Lung (tissue), 12 donors: ENCODE measurements around the gene FAM98B. TPM values are rescaled to one million over a fixed set of nuclear protein-coding genes. Genes with fewer than 3 reads are reported as not detected.

Source experiments
- ATAC-seq: fragments of 200-7000 bp; cut with Tn5 transposase; one replicate; pipeline ENCODE4 v1.9.1; 2020; ENCODE audit warnings: moderate number of reproducible peaks; ENCODE audit not compliant: insufficient read depth, low FRiP score
- DNase-seq, 3 donors: peaks; one replicate each; pipeline ENCODE4 v3.0.0-alpha.2; 2013 to 2017
- H3K27ac ChIP-seq, 2 donors: one replicate each; pipeline ENCODE4 v1.5.1; 2013; ENCODE audit warnings: mild to moderate bottlenecking in 2 of 2, moderate library complexity in 2 of 2, control low read depth in 1 of 2, inconsistent platforms in 1 of 2, low read depth in 1 of 2, low read length in 1 of 2
- H3K27me3 ChIP-seq, 3 donors: one replicate each; pipeline ENCODE4 v1.5.1; 2013; ENCODE audit warnings: low read length in 2 of 3; ENCODE audit not compliant: control insufficient read depth in 3 of 3, insufficient read depth in 3 of 3
- H3K36me3 ChIP-seq, 4 donors: one replicate each; pipeline ENCODE4 v1.5.1; 2013; ENCODE audit warnings: low read length in 4 of 4, mild to moderate bottlenecking in 1 of 4, moderate library complexity in 1 of 4; ENCODE audit not compliant: control insufficient read depth in 4 of 4, insufficient read depth in 4 of 4
- H3K4me1 ChIP-seq, 5 donors: one replicate each; pipeline ENCODE4 v1.5.1; 2013; ENCODE audit warnings: low read length in 5 of 5, mild to moderate bottlenecking in 2 of 5, moderate library complexity in 1 of 5; ENCODE audit not compliant: control insufficient read depth in 5 of 5, insufficient read depth in 5 of 5
- H3K4me3 ChIP-seq: one replicate; pipeline ENCODE4 v1.5.1; 2013; ENCODE audit warnings: mild to moderate bottlenecking, control low read depth, moderate library complexity
- H3K9ac ChIP-seq, 2 donors: one replicate each; pipeline ENCODE4 v1.5.1; 2013; ENCODE audit warnings: low read length in 2 of 2, control low read depth in 1 of 2; ENCODE audit not compliant: insufficient read depth in 1 of 2
- H3K9me3 ChIP-seq, 4 donors: one replicate each; pipeline ENCODE4 v1.5.1; 2013; ENCODE audit warnings: low read length in 3 of 4, mild to moderate bottlenecking in 1 of 4, moderate library complexity in 1 of 4; ENCODE audit not compliant: control insufficient read depth in 4 of 4, insufficient read depth in 3 of 4
- WGBS, 2 donors: extraction: QIAGEN DNeasy Blood & Tissue Kit; methylation state at CpG; one replicate each; pipeline ENCODE4 v1.1.7; 2013; 5-methylcytosine and 5-hydroxymethylcytosine counted together
- polyA plus RNA-seq, 2 donors: library from polyadenylated mRNA; stranded (reverse); fragments of 200-250 nt; gene quantifications; one replicate each; pipeline ENCODE4 v1.2.1, GENCODE V29; 2013
- total RNA-seq, 2 donors: library from RNA; depleted of rRNA in 1 of 2; stranded (reverse); fragments of >200 nt in 1 of 2; gene quantifications; one replicate each; pipeline ENCODE4 v1.2.1, GENCODE V29; 2014 to 2021
- TF ChIP-seq, protein P1 (sequence below): IDR thresholded peaks from 2 replicates; pipeline ENCODE4 v1.5.1; 2012; ENCODE audit warnings: mild to moderate bottlenecking; ENCODE audit errors: control extremely low read depth, extremely low read depth
- donor health status: control.
- donor health status: control.
- donor health status: Bipolar disorder and iron deficiency.
- donor health status: healthy.
- donor health status: DM: yes; HTN: yes; CAD: no.

Gene FAM98B
- total and polyA plus RNA-seq, 4 donors: 6.9 to 30.3 (median 9.1) TPM

DNA sequence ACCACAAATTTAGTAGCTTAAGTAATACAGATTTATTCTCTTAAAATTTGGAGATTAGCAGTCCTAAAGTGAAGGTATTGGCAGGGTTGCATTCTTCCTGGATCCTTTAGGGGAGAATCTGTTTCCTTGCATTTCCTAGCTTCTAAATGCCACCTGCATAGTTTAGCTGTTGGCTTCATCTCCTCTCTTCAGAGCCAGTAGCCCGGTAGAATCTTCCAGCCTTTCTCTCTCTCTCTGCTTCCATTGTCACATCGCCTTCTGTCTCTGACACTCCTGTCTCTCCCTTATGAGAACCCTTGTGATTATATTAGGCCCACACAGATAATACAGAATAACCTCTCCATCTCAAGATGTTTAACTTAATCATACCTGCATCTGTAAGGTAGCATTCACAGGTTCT lies 21.4 kb downstream of the FAM98B start:
- Histone ChIP-seq H3K27me3 (no peaks in the 10 kb centered on the region), H3K9me3 (no peaks in the 10 kb centered on the region), H3K9ac (no peak overlapping the region), H3K4me1 (no peaks in the 10 kb centered on the region), H3K4me3 (no peak overlapping the region), H3K36me3 (peaks cover 4 to 26% (median 17%) of the 10 kb centered on the region in 4 donors), H3K27ac (no peak overlapping the region)
- WGBS, 2 donors: 96 to 100% methylated on average over 2 of the region's 2 CpGs
- DNase-seq: no peak
- ATAC-seq: no peak
- TF ChIP-seq, protein P1, sequence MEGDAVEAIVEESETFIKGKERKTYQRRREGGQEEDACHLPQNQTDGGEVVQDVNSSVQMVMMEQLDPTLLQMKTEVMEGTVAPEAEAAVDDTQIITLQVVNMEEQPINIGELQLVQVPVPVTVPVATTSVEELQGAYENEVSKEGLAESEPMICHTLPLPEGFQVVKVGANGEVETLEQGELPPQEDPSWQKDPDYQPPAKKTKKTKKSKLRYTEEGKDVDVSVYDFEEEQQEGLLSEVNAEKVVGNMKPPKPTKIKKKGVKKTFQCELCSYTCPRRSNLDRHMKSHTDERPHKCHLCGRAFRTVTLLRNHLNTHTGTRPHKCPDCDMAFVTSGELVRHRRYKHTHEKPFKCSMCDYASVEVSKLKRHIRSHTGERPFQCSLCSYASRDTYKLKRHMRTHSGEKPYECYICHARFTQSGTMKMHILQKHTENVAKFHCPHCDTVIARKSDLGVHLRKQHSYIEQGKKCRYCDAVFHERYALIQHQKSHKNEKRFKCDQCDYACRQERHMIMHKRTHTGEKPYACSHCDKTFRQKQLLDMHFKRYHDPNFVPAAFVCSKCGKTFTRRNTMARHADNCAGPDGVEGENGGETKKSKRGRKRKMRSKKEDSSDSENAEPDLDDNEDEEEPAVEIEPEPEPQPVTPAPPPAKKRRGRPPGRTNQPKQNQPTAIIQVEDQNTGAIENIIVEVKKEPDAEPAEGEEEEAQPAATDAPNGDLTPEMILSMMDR: no peak

DNA sequence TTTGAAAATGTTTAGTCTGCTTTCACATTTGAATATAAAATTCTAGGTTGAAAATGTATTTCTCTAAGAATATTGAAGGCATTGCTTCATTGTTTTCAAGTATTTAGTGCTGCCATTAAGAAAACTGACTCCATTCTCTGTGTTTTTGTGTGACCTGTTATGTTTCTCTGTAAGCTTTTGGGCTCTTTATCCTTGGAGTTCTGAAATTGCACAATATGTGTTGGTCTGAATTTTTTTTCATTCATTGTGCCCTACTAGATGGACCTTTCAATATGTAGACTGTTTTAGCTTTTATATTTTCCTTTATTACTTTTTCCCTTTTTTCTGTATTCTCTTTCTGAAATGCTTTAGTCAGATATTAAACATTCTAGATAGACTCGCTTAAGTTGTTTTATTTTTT lies 22.2 kb downstream of the FAM98B start:
- TF ChIP-seq, protein P1: no peak
- H3K9me3 ChIP-seq: no peaks in the 10 kb centered on the region
- no peak overlapping the region for H3K4me3 ChIP-seq
- ATAC-seq: no peak
- WGBS, 2 donors: 97 to 100% methylated on average over 1 of the region's 1 CpG
- H3K4me1 ChIP-seq: no peaks in the 10 kb centered on the region
- H3K36me3 ChIP-seq: peaks cover 4 to 25% (median 17%) of the 10 kb centered on the region in 4 donors
- DNase-seq: no peak
- no peaks in the 10 kb centered on the region for H3K27me3 ChIP-seq
- H3K9ac ChIP-seq: no peak overlapping the region
- no peak overlapping the region for H3K27ac ChIP-seq

DNA sequence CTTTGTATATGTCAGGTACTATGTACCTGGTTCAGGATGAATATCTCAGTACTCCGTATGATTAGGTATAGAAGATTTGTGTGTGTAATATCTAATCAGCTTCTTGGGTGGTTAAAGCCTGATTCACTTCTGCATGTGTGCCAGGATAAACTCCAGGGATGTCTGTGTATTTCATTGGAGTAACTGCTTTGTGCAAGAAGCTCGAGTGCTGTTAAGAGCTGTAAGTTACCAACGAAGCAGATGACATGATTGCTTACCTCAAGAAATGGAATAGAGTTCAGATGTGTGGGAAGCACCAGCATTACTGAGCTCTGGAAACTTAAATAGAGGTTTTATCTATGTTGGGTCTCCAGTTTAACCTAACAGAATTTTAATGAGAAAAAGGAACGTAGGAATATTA lies 23.7 kb downstream of the FAM98B start:
- Histone ChIP-seq H3K36me3 (peaks cover 4 to 23% (median 17%) of the 10 kb centered on the region in 4 donors), H3K4me1 (no peaks in the 10 kb centered on the region), H3K9ac (no peak overlapping the region), H3K27me3 (no peaks in the 10 kb centered on the region), H3K4me3 (no peak overlapping the region), H3K9me3 (no peaks in the 10 kb centered on the region), H3K27ac (no peak overlapping the region)
- ATAC-seq (no peak), DNase-seq (no peak)
- TF ChIP-seq, protein P1: no peak
- WGBS, 2 donors: 84 to 93% methylated on average over 4 of the region's 4 CpGs

DNA sequence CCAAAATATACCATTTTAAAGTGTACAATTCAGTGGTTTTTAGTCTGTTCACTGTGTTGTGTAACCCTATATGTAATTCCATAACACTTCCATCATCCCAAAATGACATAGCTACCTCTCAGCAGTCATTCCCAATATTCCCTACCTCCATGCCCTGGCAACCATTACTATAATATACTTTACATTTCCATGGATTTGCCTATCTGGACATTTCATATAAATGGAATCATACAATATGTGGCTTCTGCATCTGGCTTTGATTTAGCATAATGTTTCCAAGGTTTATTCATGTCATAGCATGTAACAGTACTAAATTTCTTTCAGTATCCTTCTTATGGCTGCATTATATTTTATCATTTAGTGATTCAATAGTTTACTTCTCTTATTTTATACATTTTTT lies 25.3 kb downstream of the FAM98B start:
- Histone ChIP-seq H3K9me3 (no peaks in the 10 kb centered on the region), H3K27ac (no peak overlapping the region), H3K27me3 (no peaks in the 10 kb centered on the region), H3K4me1 (no peaks in the 10 kb centered on the region), H3K9ac (no peak overlapping the region), H3K4me3 (no peak overlapping the region), H3K36me3 (peaks cover 4 to 20% (median 16%) of the 10 kb centered on the region in 4 donors)
- ATAC-seq (no peak), DNase-seq (no peak)
- TF ChIP-seq, protein P1: no peak
